Measurements from ENCODE around the gene SPAG9. TPM values are rescaled to one million over a fixed set of nuclear protein-coding genes. Genes with fewer than 3 reads are reported as not detected.
A peak's percentile ranks its signal among the peaks of the same experiment; 100 is the strongest.
"Not testable (repeated sequence)": the region's sequence is repeated elsewhere in the genome, so short reads cannot be mapped to it uniquely, and the experiment has no call there.

The SPAG9 gene
- total RNA-seq, 2 donors from 2014 or later: 47.9 to 67.2 TPM

DNA sequence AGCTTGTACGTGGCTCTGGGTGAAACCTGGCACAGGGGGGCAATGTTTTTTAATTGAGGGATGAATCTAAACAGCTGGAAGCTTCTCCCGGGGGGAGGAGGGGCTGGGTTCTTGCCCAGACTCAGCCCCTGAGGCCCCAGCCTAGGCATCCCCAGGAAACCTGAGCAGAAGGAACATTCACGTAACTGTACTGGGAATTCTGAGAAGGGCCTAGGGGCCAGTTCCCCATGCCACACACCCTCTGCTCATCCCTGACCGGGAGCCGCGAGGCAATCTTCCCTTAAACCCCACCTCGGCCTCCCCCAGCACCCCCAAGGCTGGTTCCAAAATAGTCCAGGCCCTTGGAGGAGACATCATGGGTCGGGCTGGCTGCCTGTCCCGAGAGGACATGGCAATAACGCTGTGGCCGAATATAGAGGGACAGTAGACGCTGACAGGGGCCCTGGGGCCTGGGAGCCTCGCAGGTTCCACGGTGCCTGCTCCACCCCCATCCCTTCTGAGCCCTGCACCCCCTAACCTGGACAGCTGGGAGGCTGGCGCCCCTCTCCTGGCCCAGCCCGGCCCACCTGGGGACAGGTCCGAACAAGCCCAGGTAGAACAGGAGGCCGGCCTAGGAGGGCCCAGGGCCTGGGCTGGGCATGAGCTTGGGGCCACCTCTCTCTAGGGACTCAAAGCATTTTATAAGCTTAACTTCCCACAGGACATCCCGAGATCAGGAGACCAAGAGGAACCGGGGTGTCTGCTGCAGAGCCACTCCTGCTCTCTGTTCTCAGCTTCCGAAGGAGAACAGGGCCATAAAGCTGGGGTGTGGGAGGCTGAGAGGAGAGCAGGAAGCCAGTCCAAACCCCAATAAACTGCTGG lies 171.3 kb downstream of the SPAG9 start:
- intact Hi-C loops (cut with DNase I): loop anchor here (2.0 to 5.0 kb wide), 2 partner anchors 87 to 97 kb away; no protein-coding TSS in a partner anchor
- no peak for DNase-seq

DNA sequence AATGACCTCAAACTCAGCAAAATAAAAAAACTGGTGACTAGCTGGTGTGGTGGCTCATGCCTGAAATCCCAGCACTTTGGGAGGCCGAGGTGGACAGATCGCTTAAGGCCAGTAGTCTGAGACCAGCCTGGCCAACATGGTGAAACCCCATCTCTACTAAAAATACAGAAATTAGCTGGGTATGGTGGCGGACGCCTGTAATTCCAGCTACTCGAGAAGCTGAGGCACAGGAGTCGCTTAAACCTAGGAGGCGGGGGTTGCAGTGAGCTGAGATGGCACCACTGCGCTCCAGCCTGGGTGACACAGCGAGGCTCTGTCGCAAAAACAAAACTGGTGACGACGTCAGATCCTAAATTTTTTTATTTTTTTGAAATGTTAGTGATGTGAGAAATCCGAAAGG lies 172.0 kb downstream of the SPAG9 start:
- no peak for ATAC-seq
- no peak for DNase-seq
- intact Hi-C loops (cut with DNase I): loop anchor here (2.0 to 5.0 kb wide), 2 partner anchors 86 to 96 kb away; no protein-coding TSS in a partner anchor

More for the DNA sequence above, 171.3 kb downstream of the SPAG9 start:
- ATAC-seq: no peak

DNA sequence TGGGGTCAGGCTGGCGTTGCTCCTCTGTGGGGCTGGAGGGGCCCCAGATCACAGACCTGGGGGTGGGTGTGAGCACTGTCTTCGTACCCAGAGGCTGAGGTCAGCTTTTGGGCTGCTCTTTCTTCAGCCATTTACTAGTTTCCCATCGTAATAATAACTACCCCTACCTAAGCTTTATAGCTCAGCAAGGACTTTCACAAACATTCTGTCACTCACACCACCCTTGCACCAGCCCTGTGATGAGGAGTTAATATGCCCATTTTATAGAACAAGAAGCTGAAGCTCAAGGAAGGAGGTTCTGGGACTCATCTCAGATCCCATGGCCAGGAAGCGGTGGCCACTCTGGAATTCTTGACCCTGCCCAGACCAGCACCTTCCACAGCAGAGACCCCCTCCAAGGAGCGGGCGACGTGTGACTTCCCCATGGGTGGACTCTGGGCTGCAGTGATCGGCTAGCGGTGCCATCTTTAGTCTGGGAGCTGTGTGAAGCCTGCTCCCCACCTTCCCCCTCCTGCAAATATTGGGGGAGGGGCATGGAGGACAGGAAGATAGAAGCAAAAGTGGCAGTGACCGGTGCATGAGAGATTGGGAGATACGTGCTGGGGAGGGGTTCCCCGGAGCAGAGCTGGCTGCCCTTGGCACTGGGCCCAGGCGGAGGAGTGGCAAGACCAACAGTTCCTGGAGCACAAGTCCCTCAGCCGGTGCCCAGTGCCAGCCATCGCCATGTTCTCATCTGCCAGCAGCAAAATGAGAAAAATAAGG lies 172.7 kb downstream of the SPAG9 start:
- intact Hi-C loops (cut with DNase I): loop anchor here (2.0 to 5.0 kb wide), 2 partner anchors 86 to 95 kb away; no protein-coding TSS in a partner anchor
- DNase-seq: peak; percentile 68
- ATAC-seq: no peak

DNA sequence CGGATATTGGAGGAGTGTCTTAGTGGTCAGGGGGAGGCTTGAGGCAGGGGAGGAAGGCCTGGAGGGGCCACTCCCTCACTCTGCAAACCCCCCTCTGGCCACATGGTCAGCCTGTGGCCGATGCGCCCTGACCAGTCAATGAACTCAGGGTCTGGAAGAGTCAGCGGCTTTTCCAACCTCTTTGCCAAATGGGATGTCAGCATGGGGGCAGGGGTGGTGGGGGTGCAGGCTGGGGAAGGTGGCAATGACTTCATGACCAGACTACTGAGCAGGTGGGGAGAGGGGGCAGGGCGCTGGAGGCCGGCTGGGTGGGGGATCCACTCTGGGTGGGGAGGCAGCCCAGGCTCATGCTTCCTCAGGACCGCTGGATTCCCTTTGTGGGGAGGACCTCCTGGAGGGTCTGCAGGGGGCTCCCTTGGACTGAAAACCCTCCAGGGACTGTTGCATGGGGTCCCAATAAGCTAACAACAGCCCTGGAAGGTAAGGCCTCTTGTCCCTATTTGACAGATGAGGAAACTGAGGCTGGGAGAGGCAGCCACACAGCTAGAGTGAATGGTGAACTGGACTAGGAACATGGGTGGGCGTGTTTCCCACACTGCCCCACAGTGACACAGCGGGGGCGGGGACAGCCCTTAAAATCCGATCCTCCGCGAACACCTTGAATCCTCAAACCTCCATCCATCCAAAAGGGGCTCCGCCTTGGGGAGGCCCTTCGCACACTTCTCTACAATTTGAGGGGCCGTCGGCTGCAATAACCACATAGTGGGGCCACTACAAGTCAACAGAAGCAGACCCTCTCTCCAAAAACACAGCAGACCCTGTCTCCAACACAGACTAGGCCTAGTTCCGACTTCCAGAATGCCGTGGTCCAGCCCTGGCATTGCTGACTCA lies 173.5 kb downstream of the SPAG9 start:
- DNase-seq: no peak
- ATAC-seq: no peak
- intact Hi-C loops (cut with DNase I): loop anchor here in 1 of 2 donors (5.0 kb wide), 1 partner anchor 85 kb away; no protein-coding TSS in a partner anchor

DNA sequence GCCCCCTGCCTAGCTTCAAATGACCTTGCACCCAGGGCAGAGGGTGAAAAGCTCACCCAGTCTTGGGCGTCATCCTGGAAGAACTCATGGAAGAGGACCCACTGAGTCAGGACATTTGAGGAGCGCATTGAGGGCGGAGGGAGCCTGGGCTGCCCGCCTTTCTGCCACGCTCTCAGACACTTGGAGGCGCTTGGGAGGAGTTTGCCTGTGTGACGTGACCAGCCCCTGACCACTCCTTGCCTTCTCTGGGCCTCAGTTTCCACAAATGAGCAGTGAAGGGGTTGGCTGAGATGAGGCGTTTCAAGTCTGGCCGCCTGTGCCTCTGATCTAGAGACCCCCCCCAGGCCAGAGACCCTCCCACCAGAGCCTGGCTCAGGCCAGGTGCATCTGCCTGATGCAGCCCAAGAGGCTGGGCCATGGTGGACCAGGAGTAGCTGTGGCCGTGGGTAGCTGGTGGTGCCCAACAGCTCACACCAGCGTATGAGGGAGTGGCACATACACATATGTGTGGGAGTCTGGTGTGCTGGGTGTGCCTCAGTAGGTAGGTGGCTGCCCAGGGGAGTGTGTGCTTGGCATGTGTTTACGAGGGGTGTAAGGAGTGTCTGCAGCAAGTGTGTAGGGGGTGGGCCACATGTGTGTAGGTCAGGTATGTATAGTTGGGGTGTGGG lies 174.3 kb downstream of the SPAG9 start:
- intact Hi-C loops (cut with DNase I): loop anchor here in 1 of 2 donors (5.0 kb wide), 1 partner anchor 84 kb away; no protein-coding TSS in a partner anchor
- DNase-seq: no peak
- no peak for ATAC-seq

DNA sequence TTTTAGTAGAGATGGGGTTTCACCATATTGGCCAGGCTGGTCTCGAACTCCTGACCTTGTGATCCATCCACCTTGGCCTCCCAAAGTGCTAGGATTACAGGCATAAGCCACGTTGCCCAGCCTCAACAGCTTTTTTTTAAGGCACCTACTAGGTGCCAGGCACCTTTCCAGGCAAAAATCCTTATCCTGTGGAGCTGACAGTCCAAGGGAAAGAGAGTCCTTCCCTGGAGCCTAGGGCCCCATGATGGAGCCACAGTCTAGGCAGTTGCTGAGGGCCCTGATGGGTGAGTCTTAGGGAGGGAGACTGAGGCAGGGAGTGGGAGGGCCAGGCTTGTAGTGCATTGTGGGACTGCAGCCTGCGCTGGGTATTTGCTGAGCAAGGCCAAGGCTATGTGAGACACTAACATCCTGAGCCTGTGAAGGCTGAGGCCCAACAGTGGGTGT lies 174.9 kb downstream of the SPAG9 start:
- no peak for ATAC-seq

DNA sequence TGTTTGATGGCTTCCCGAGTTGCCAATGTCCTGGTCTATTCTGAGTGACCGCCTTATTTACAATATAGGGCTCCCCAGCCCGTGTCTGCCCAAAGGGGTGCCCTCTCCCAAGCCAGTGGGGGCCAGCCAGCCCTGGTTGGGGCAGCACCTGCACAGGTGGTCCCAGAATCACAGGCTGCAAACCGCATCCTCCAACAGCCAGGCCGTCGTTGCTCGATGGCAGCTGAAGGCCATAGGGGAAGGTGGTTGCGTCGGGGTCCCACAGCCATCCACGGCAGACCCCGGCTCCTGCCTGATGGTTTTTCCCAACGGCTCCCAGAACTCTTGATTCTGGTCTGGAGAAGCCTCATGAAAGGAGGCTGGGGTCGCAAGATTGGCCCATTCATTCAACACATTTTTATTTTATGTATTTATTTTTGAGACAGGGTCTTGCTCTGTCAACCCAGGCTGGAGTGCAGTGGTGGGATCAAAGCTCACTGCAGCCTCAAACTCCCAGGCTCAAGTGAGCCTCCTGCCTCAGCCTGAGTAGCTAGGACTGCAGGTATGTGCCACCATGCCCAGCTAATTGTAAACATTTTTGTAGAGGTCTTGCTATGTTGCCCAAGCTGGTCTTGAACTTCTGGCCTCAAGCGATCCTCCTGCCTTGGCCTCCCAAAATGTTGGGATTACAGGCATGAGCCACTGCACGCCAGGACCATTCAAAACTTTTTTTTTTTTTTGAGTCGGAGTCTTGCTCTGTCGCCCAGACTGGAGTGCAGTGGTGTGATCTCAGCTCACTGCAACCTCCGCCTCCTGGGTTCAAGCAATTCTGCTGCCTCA lies 175.6 kb downstream of the SPAG9 start:
- DNase-seq (no peak), ATAC-seq (no peak)
- intact Hi-C loops (cut with DNase I): loop anchor here in 1 of 2 donors (5.0 kb wide), 1 partner anchor 83 kb away; no protein-coding TSS in a partner anchor

More for the DNA sequence above, 174.9 kb downstream of the SPAG9 start:
- no peak for DNase-seq
- intact Hi-C loops (cut with DNase I): loop anchor here in 1 of 2 donors (5.0 kb wide), 1 partner anchor 84 kb away; no protein-coding TSS in a partner anchor

DNA sequence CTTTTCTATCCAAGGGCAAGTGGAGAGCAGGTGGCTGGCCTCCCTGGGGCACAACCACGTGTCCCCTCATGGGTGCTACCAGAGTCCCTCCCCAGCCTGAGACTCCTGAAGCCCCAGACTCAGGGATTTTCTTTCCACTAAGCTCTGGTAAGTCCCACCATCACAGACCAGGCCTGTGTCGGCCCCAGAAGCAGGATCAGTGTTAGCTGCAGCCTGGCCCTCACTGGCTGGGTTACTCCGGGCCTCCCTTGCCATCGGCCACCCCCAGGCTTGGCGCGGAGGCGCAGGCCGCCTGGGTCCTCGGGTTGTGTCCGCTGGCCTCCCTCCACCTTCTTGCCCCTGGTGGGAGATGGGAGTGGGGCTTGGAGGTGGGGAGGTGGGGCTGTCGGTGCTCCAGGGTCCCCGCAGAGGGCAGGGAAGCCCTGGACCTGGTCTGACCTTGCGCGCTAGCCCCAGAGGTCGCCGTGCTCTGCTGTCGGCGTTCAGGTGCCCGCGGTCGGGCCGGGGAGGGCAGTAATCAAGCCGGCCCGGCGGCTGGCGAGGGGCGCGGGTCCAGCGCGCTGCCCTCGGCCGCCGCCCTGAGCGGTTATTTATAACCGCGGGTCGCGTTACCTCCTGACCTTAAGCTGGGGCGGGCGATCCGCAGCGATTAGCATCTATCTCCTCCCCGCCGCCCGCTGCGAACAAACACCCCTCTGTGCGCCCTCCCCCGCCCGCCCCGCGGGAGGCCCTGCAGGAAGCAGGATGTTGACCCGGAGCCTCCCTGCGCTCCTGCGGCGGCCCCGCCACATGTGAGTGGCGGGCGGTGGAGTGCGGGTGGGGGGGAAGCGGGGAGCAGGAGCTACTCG lies 176.4 kb downstream of the SPAG9 start:
- DNase-seq: peak; percentile 86
- peak; percentile 84 to 85 for ATAC-seq
- intact Hi-C loops (cut with DNase I): no loop called here

DNA sequence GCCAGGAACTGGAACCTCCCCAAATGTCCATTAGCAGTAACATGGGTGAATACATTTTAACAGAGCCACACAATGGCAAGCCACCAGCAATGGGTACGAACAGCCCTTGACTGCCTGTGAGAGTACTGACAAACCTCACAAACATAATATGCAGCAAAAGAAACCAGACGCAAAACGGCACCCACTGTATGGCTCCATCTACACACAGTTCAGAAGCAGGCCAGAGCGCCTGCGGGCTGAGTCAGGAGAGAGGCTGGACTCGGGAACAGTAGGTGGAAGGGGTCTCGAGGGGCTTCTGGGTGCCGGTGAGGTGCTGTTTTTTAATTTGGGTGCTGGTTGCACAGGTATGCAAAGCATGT lies 177.1 kb downstream of the SPAG9 start:
- ATAC-seq (no peak), DNase-seq (no peak)
- intact Hi-C loops (cut with DNase I): no loop called here

DNA sequence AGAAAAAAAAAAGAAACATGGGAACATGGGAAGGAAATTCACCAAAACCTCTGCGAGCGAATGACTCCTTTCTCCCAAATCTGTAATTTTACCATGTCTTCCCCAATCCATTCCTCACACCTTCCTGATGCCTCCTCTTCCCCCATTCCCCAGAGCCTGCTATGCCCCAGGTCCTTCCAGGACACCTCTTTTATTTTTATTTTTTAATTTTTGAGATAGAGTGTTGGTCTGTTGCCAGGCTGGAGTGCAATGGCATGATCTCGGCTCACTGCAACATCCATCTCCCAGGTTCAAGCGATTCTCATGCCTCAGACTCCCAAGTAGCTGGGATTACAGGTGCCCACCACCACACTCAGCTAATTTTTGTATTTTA lies 179.0 kb downstream of the SPAG9 start:
- ATAC-seq; DNase-seq; intact Hi-C loops (cut with DNase I): not testable (repeated sequence)

DNA sequence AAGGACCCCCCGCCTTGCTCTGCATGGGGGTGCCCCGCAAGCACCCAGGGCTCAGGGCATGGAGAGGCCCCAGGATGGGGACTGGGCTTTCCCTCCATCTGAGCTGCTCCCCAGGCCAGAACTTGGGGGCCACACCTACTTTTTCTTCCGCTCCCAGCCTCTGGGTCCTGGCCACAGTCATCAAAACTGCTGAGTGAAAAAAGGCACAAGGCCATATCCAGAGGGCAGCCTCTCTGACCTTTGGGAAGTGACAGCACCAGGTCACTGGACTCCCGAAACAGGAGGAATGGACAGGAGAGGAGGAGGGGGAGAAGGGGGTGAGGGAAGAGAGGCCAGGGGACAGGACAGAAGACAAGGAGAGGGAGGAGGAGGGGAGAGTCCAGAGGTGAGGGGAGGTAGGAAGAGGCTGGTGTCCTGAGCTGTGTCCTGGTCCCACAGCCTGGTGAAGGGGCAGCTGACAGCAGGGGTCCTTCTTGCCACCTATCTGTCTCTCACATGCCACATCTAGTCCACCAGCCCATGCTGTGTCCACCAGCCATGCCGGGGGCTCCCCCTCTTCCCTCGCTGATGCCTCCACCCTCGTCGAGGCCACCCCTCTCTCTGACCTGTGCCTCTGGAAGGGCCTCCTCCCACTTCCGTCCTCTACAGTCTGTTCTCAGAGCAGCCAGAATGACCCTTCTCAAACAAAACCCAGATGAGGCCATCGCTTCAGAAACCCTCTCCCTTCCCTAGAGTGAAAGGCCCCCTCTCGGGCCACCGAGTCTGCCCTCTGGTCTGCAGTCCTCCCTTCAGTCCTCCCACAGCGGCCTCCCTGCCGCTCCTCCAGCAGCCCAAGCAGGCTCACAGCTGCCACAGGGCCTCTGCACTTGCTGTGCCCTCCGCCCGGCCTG lies 180.6 kb downstream of the SPAG9 start:
- no peak for ATAC-seq
- no peak for DNase-seq
- intact Hi-C loops (cut with DNase I): no loop called here

DNA sequence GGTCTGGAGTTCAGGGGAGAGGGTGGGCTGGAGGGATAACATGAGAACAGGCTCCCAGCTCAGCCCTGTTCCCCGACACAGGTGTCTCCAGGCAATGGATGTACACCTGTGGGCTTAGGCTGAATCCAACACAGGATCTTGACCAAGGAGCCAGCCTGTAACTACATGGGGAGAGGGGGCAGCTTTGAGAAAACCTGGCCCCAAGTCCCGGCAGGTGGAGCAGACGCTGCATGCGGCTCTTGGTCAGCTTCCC lies 181.2 kb downstream of the SPAG9 start:
- no peak for DNase-seq
- ATAC-seq: no peak
- intact Hi-C loops (cut with DNase I): no loop called here

DNA sequence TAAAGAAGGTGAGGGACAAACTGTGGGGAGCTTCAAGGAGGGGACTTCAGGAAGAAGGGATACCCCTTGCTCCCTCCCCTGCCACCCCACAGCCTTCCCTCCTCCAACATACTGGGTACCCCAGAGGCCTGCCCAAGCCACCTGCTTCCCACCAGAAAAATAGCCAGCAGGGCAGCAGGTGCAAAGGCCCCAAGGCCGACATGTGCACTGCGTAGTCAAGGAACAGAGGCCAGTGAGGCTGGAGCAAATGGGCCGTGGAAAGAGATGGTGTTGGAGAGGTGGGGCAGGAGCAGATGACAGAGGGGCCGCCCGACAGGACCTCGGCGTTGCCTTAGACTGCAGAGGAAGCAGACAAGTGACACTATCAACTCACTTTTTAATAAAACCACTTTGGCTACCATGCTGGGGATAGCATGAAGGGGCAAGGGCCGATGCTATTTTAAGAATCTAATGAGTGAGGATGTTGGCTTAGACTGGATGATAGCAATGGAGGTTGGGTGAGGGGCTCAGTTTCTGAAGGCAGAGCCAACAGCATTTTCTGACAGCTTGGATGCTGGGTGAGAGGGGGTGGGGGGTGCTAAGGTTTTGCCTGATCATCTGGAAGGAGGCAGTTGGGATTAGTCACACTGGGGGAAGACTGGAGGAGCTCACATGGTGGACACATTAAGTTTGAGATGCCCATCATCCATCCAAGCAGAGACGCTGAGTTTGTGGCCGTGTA lies 181.7 kb downstream of the SPAG9 start:
- no peak for DNase-seq

DNA sequence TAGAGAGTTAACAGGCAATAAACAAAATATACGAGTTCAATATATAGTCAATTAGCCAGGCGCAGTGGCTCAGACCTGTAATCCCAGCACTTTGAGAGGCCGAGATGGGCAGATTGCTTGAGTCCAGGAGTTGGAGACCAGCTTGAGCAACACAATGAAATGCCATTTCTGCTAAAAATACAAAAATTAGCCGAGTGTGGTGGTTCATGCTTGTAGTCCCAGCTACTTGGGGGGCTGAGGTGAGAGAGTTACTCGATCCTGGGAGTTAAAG lies 184.7 kb downstream of the SPAG9 start:
- DNase-seq (no peak), ATAC-seq (no peak)
- intact Hi-C loops (cut with DNase I): no loop called here

More for the DNA sequence above, 181.7 kb downstream of the SPAG9 start:
- intact Hi-C loops (cut with DNase I): no loop called here
- ATAC-seq: no peak

DNA sequence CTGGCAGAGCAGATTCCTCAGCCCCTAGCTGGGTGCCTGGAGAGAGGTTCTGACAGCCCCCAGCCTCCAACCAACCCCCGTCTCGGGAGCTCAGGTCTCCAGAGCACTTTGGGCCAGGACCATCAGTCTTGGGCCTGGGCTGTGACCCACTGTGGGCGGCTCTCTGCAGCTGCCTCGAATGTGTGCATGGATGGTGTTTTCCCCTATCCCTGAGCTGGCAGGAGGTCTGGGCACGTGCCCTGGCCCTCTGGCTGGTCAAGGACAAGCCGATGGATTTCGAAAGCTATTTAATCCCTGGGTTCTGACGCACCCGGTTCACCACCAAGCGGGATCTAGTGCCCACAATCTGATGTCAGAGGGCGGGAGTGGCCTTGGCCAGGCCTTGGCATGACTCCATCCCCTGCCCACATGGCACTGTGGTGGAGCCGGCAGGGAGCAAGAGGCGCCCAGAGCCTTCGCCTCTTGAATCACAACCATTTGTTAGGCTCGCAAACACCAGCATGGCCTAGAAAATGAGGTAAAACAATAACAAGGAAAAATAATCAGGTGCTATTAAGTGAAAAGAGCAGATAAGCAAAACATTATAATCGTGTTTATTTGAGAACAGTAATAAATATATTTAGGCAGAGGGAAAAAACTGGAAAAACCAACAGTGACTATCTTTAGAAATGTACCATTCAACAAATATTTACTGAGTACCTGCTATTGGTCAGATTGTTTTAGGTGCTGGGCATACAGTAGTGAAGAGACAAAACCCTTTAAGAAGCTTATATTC lies 185.3 kb downstream of the SPAG9 start:
- peak; percentile 53 for DNase-seq
- intact Hi-C loops (cut with DNase I): no loop called here
- ATAC-seq: peak; percentile 12 to 49

Measured in left cardiac atrium (tissue), 4 donors.